Measurements from ENCODE around the gene HM13.
"Not testable (repeated sequence)": the region's sequence is repeated elsewhere in the genome, so short reads cannot be mapped to it uniquely, and the experiment has no call there.

HM13 gene

GRCh38 chr20:31572042-31572700 lies 57.9 kb downstream of the HM13 start:
- TF ChIP-seq CTCF (IDR thresholded peaks at IDR 0.05; ENCODE audit: insufficient read depth, missing control alignments), result no peak
- FAIRE-seq (no peak), DNase-seq (ENCODE audit: insufficient read length, low spot score) (no peak)

GRCh38 chr20:31572701-31573554 lies 58.7 kb downstream of the HM13 start:
- FAIRE-seq (no peak), DNase-seq (ENCODE audit: insufficient read length, low spot score) (no peak)
- no peak for TF ChIP-seq CTCF (IDR thresholded peaks at IDR 0.05; ENCODE audit: insufficient read depth, missing control alignments)

GRCh38 chr20:31573555-31574321 lies 59.5 kb downstream of the HM13 start:
- FAIRE-seq (no peak), DNase-seq (ENCODE audit: insufficient read length, low spot score) (no peak)
- TF ChIP-seq CTCF (IDR thresholded peaks at IDR 0.05; ENCODE audit: insufficient read depth, missing control alignments), result no peak

GRCh38 chr20:31574986-31575385 lies 60.7 kb downstream of the HM13 start:
- not testable (repeated sequence) for DNase-seq (ENCODE audit: insufficient read length, low spot score); FAIRE-seq

GRCh38 chr20:31576751-31577150 lies 62.5 kb downstream of the HM13 start:
- no peak for TF ChIP-seq CTCF (IDR thresholded peaks at IDR 0.05; ENCODE audit: insufficient read depth, missing control alignments)
- no peak for FAIRE-seq
- no peak for DNase-seq (ENCODE audit: insufficient read length, low spot score)

- no peak for FAIRE-seq
- peak; percentile 9 for DNase-seq (ENCODE audit: insufficient read length, low spot score)
- TF ChIP-seq CTCF (IDR thresholded peaks at IDR 0.05; ENCODE audit: insufficient read depth, missing control alignments), result no peak
Observed at GRCh38 chr20:31577194-31577593, 63.0 kb downstream of the HM13 start.

- TF ChIP-seq CTCF (IDR thresholded peaks at IDR 0.05; ENCODE audit: insufficient read depth, missing control alignments), result no peak
- DNase-seq (ENCODE audit: insufficient read length, low spot score), result no peak
- no peak for FAIRE-seq
Observed at GRCh38 chr20:31578448-31579138, 64.4 kb downstream of the HM13 start.
